ENCODE data around the gene FHIP1A. TPM values are rescaled to one million over a fixed set of nuclear protein-coding genes. Genes with fewer than 3 reads are reported as not detected.
"Not testable (repeated sequence)": the region's sequence is repeated elsewhere in the genome, so short reads cannot be mapped to it uniquely, and the experiment has no call there.

Gene FHIP1A
- total RNA-seq, 1 donor from 2014 or later: 20.8 TPM

DNA sequence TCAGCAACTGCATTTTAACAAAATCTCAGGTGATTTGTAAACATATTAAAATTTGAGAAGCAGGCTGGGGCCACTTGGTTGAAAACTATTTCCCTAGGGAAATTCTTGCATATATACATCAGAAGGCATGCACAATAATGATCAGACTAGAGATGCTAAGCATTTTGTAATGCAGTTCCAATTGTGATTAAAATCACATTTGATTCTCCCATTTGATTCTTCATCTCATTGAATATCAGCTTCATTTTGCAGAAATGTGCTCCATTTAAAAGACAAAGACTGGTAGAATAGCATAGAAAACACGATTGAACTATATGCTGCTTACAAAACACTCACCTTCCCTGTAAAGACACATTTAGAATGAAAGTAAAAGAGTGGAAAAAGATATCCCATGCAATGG, 32.4 kb upstream of the FHIP1A start:
- H3K27me3 ChIP-seq (ENCODE audit: control insufficient read depth, insufficient read depth, low read length): no peaks in the 10 kb centered on the region
- FAIRE-seq: no peak
- no peak overlapping the region for H3K4me3 ChIP-seq (ENCODE audit: low read depth, low read length)
- H3K36me3 ChIP-seq (ENCODE audit: control insufficient read depth, insufficient read depth, low read length): no peaks in the 10 kb centered on the region
- no peak for DNase-seq (ENCODE audit: low read depth)
- TF ChIP-seq, protein P1, sequence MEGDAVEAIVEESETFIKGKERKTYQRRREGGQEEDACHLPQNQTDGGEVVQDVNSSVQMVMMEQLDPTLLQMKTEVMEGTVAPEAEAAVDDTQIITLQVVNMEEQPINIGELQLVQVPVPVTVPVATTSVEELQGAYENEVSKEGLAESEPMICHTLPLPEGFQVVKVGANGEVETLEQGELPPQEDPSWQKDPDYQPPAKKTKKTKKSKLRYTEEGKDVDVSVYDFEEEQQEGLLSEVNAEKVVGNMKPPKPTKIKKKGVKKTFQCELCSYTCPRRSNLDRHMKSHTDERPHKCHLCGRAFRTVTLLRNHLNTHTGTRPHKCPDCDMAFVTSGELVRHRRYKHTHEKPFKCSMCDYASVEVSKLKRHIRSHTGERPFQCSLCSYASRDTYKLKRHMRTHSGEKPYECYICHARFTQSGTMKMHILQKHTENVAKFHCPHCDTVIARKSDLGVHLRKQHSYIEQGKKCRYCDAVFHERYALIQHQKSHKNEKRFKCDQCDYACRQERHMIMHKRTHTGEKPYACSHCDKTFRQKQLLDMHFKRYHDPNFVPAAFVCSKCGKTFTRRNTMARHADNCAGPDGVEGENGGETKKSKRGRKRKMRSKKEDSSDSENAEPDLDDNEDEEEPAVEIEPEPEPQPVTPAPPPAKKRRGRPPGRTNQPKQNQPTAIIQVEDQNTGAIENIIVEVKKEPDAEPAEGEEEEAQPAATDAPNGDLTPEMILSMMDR (IDR thresholded peaks at IDR 0.05; ENCODE audit: insufficient read depth, low read length, severe bottlenecking): no peak

DNA sequence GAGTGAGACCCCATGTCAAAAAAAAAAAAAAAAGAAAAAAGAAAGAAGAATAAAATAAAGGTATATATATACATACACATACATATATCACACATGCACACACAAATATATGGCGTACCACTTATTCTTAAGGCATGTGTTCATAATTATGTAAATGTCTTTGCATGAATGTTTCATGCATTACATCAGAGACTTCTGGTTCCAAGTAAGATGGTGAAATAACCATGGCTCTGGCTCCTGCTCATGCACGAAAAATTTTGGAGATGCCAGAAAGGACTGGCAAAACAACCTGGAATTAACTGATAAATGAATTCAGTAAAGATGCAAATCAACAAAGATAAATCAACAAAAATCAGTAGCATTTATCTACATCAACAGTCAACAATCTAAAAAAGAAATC, 19.7 kb upstream of the FHIP1A start:
- TF ChIP-seq, protein P1 (IDR thresholded peaks at IDR 0.05; ENCODE audit: insufficient read depth, low read length, severe bottlenecking): no peak
- no peak for FAIRE-seq
- no peaks in the 10 kb centered on the region for H3K27me3 ChIP-seq (ENCODE audit: control insufficient read depth, insufficient read depth, low read length)
- H3K36me3 ChIP-seq (ENCODE audit: control insufficient read depth, insufficient read depth, low read length): no peaks in the 10 kb centered on the region
- H3K4me3 ChIP-seq (ENCODE audit: low read depth, low read length): no peak overlapping the region
- DNase-seq (ENCODE audit: low read depth): peak; percentile 4

DNA sequence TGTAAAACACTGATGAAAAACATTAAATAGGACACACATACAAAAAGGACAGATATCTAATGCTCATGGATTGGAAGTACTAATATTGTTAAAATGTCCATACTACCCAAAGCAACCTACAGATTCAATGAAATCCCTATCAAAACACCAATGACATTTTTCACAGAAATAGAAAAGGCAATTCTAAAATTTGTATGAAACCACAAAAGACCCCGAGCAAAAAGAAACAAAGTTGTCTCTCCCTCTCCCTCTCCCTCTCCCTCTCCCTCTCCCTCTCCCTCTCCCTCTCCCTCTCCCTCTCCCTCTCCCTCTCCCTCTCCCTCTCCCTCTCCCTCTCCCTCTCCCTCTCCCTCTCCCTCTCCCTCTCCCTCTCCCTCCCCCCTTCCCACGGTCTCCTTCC, 19.2 kb upstream of the FHIP1A start:
- DNase-seq (ENCODE audit: low read depth); H3K4me3 ChIP-seq (ENCODE audit: low read depth, low read length); H3K27me3 ChIP-seq (ENCODE audit: control insufficient read depth, insufficient read depth, low read length); H3K36me3 ChIP-seq (ENCODE audit: control insufficient read depth, insufficient read depth, low read length); FAIRE-seq: not testable (repeated sequence)

DNA sequence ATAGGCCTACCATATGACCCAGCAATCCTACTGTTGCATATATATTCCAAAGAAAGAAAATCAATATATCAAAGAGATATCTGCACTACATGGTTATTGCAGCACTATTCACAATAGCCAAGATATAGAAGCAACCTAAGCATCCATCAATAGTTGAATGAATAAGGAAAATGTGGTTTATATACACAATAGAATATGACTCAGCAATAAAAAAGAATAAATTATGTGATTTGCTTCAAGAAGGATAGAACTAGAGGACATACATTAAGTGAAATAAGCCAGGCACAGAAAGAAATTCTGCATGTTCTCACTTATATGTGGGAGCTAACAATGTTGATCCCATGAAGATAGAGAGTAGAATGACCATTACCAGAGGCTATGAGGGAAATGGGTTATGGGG, 13.1 kb upstream of the FHIP1A start:
- FAIRE-seq (no peak), DNase-seq (ENCODE audit: low read depth) (no peak)
- Histone ChIP-seq H3K4me3 (ENCODE audit: low read depth, low read length) (no peak overlapping the region), H3K27me3 (ENCODE audit: control insufficient read depth, insufficient read depth, low read length) (no peaks in the 10 kb centered on the region), H3K36me3 (ENCODE audit: control insufficient read depth, insufficient read depth, low read length) (no peaks in the 10 kb centered on the region)
- TF ChIP-seq, protein P1 (IDR thresholded peaks at IDR 0.05; ENCODE audit: insufficient read depth, low read length, severe bottlenecking): no peak

DNA sequence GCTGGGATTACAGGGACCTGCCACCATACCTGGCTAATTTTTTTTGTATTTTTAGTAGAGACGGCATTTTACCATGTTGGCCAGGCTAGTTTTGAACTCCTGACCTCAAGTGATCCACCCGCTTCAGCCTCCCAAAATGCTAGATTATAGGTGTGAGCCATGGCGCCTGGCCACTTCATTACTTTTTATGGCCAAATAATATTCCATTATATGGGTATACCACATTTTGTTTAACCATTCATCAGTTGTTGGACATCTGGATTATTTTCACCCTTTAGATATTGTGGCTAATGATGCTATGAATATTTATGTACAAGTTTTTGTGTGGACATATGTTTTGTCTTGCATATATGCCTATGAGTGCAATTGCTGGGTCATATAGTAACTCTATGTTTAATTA, 8.6 kb upstream of the FHIP1A start:
- FAIRE-seq (no peak), DNase-seq (ENCODE audit: low read depth) (no peak)
- no peak overlapping the region for H3K4me3 ChIP-seq (ENCODE audit: low read depth, low read length)
- H3K36me3 ChIP-seq (ENCODE audit: control insufficient read depth, insufficient read depth, low read length): no peaks in the 10 kb centered on the region
- no peaks in the 10 kb centered on the region for H3K27me3 ChIP-seq (ENCODE audit: control insufficient read depth, insufficient read depth, low read length)
- TF ChIP-seq, protein P1 (IDR thresholded peaks at IDR 0.05; ENCODE audit: insufficient read depth, low read length, severe bottlenecking): no peak

DNA sequence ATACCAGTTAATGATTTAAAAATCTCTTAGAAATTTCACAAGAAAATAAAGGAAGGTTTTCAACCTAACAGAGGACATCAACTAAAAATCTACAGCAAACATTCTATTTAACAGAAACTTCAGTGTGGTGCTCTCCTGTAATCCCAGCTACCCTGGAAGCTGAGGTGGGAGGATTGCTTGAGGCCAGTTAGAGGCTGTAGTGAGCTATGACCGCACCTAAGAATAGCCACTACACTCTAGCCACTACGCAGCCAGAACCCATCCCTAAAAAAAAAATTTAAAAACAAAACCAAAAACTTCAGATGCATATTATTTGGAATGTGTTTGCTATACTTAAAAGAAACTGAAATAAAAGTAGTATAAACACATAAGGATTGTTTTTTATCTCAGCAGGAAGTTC, 7.2 kb upstream of the FHIP1A start:
- no peak overlapping the region for H3K4me3 ChIP-seq (ENCODE audit: low read depth, low read length)
- DNase-seq (ENCODE audit: low read depth) (no peak), FAIRE-seq (no peak)
- no peaks in the 10 kb centered on the region for H3K36me3 ChIP-seq (ENCODE audit: control insufficient read depth, insufficient read depth, low read length)
- TF ChIP-seq, protein P1 (IDR thresholded peaks at IDR 0.05; ENCODE audit: insufficient read depth, low read length, severe bottlenecking): no peak
- H3K27me3 ChIP-seq (ENCODE audit: control insufficient read depth, insufficient read depth, low read length): no peaks in the 10 kb centered on the region

Measured in bronchial epithelial cell (primary cell).